Left ventricle myocardium inferior (tissue), 1 donor: Measurements from ENCODE around the gene TTC31. TPM values are rescaled to one million over a fixed set of nuclear protein-coding genes. Genes with fewer than 3 reads are reported as not detected.

Experiments
- DNase-seq: peaks from one replicate; pipeline ENCODE4 v3.0.0-alpha.2; 2020
- H3K27ac ChIP-seq: fragments of 200-600 bp; replicated peaks from 2 replicates; pipeline ENCODE4 v1.8.0; 2021
- H3K27me3 ChIP-seq: fragments of 200-600 bp; 2 replicates; pipeline ENCODE4 v1.8.0; 2021; ENCODE audit warnings: low read depth
- H3K36me3 ChIP-seq: fragments of 200-600 bp; 2 replicates; pipeline ENCODE4 v1.8.0; 2021
- H3K4me1 ChIP-seq: fragments of 200-600 bp; 2 replicates; pipeline ENCODE4 v1.8.0; 2021
- H3K4me3 ChIP-seq: fragments of 200-600 bp; 2 replicates; pipeline ENCODE4 v1.8.0; 2021; ENCODE audit warnings: mild to moderate bottlenecking, moderate library complexity
- H3K9me3 ChIP-seq: fragments of 200-600 bp; replicated peaks from 2 replicates; pipeline ENCODE4 v1.8.0; 2021
- CTCF ChIP-seq: fragments of 200-600 bp; IDR thresholded peaks from 2 replicates; pipeline ENCODE4 v1.8.0; 2021; ENCODE audit warnings: antibody characterized with exemption, mild to moderate bottlenecking, borderline replicate concordance
- intact Hi-C: fragments of 100-400 bp; cut with micrococcal nuclease; formaldehyde crosslinking; loops from one replicate; pipeline ENCODE4 v1.11.0; 2022
- long read RNA-seq: library from polyadenylated mRNA; unstranded; transcript quantifications from one replicate; pipeline ENCODE4 v2.0.0, GENCODE V29; 2021
- total RNA-seq: library from RNA; stranded (reverse); fragmentation: NEBNext Ultra II Directional; extraction: Animal tissue kit (Norgen Biotek cat#: 25700); gene quantifications from one replicate; pipeline ENCODE4 v1.2.1, GENCODE V29; 2021
- donor health status: DM: no; HTN: yes; CAD: no; lungs with severe emphysema.

Gene TTC31
- 9.5 TPM for total RNA-seq
- long read RNA-seq, partial matches to known transcripts = 7 of 26 reads
- long read RNA-seq, other reads (novel, unspliced or antisense) = 16 of 26 reads

- Histone ChIP-seq H3K4me3 (peak within 1 kb of the TSS; percentile 99), H3K36me3 (peaks cover 56% of the 10 kb centered on the region), H3K27ac (peak within 1 kb of the TSS; percentile 97), H3K27me3 (no peaks in the 10 kb centered on the region), H3K9me3 (no peaks in the 10 kb centered on the region), H3K4me1 (peaks cover 44% of the 10 kb centered on the region)
- TF ChIP-seq CTCF = peak; percentile 95
- intact Hi-C loops = loop anchor here (5.0 to 10.0 kb wide), 2 partner anchors 62 to 104 kb away; no protein-coding TSS in a partner anchor
- peak; percentile 95 for DNase-seq
Observed at GRCh38 chr2:74482801-74483674, at the start of gene TTC31, which contains the start of gene CCDC142. TSS of gene TTC31 (plus strand) at chr2:74483081. CDS start at chr2:74483096, 15 bp downstream. TSS of gene CCDC142 (minus strand) at chr2:74482998. CDS start at chr2:74482837, 161 bp downstream.

DNA sequence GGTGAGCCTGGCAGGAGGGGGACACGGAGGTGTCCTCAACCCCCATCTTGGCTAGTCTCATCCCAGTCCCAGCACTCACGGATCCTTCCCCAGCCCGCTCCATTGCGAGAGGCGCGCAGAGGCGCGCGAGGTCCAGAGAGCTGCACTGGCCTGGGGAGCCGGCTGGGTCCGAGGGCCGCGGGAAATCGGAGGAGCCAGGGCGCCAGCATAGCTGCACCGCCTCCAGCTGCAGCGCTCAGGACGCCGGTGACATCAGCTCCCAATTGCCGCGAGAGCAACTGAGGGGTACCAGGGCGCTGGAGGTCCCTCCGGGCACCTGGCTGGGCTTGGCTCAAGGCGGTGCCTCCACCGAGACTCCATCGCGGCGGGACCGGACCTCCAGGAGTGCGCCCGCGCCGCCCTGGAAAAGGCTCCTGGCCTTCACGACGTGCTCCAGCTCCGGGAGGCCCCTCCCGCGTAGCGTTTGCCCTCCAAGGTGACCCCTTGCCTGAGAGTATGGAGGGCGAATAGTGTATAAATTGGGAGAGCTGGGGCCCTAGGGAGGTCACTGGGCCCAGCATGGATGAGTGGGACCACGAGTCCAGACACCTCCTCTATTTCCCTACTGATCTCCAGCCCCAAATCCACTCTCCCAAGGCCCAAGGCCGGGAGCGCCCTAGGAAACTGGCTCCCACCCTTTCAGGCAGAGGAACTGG lies 46.6 kb upstream of the TTC31 start:
- no peak for TF ChIP-seq CTCF
- intact Hi-C loops = no loop called here
- H3K4me3 ChIP-seq = peak overlapping the region; percentile 49
- peaks cover 12% of the 10 kb centered on the region for H3K36me3 ChIP-seq
- H3K9me3 ChIP-seq = no peaks in the 10 kb centered on the region
- H3K27ac ChIP-seq = peak overlapping the region; percentile 55
- no peaks in the 10 kb centered on the region for H3K27me3 ChIP-seq
- peaks cover 48% of the 10 kb centered on the region for H3K4me1 ChIP-seq
- no peak for DNase-seq

- TF ChIP-seq CTCF = no peak
- H3K36me3 ChIP-seq = peaks cover 6% of the 10 kb centered on the region
- no peak for DNase-seq
- H3K4me3 ChIP-seq = peak overlapping the region; percentile 73
- peak overlapping the region; percentile 55 for H3K27ac ChIP-seq
- intact Hi-C loops = no loop called here
- no peaks in the 10 kb centered on the region for H3K27me3 ChIP-seq
- H3K4me1 ChIP-seq = peaks cover 56% of the 10 kb centered on the region
- H3K9me3 ChIP-seq = no peaks in the 10 kb centered on the region
Observed at GRCh38 chr2:74436848-74437695, 45.8 kb upstream of the TTC31 start.

DNA sequence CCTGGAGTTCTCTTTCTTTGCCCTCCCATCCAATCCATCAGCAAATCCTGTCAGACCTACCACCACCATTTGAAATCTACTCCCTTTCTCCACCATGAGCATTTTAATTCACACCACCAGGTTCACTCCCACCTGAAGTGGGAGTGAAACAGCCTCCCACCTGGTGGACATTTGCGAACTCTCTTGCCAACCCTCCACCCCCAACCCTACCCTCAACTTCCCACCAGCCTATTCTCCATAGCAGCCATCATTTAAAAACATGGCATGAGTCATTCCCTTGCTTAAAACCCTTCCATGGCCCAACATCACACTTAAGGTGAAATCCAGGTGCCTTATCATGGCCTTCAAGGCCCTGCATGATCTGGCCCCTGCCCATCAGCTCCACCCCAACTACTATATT lies 44.6 kb upstream of the TTC31 start:
- Histone ChIP-seq H3K4me1 (peaks cover 57% of the 10 kb centered on the region), H3K27ac (peak overlapping the region; percentile 92), H3K36me3 (no peaks in the 10 kb centered on the region), H3K27me3 (peaks cover 6% of the 10 kb centered on the region), H3K9me3 (no peaks in the 10 kb centered on the region), H3K4me3 (peak overlapping the region; percentile 73)
- no peak for DNase-seq
- intact Hi-C loops = no loop called here
- TF ChIP-seq CTCF = no peak

DNA sequence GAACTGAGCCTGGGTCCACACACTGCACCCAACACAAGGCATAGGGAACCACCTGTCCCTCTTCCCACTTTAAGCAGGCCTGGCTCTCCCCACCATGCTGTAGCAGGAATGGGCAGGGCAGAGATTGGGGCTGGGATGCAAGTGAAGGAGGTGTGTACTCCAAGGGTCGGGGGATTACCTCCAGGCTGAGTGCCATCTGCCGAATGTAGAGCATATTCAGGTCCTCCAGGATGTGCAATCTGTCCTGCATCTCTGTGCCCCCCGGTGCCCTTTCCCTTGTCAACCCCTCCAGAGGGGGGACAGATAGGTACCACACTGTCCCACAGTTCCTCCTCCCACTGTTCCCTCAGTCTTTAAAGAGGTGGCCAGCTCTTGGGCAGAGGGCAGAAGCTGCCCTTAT lies 43.5 kb upstream of the TTC31 start:
- DNase-seq = no peak
- H3K27me3 ChIP-seq = peaks cover 14% of the 10 kb centered on the region
- peaks cover 57% of the 10 kb centered on the region for H3K4me1 ChIP-seq
- intact Hi-C loops = no loop called here
- H3K36me3 ChIP-seq = no peaks in the 10 kb centered on the region
- no peak for TF ChIP-seq CTCF
- H3K27ac ChIP-seq = peak overlapping the region; percentile 92
- H3K4me3 ChIP-seq = peak overlapping the region; percentile 73
- no peaks in the 10 kb centered on the region for H3K9me3 ChIP-seq
